OCI-LY7 (cell line): ENCODE results near the gene CAPSL. TPM values are rescaled to one million over a fixed set of nuclear protein-coding genes. Genes with fewer than 3 reads are reported as not detected.

Source experiments
- BruUV-seq: library from RNA; stranded (reverse); fragments of 400-500 nt; replicated peaks from 2 replicates; lab custom pipeline; 2021; lab: Mats Ljungman, UMichigan
- CTCF ChIA-PET: fragments of 300-600 bp; sonication (Branson Sonifier 250); formaldehyde crosslinking; loops from one replicate; lab custom pipeline; 2022; ENCODE audit warnings: antibody characterized with exemption; ENCODE audit not compliant: unreplicated experiment; lab: Charles Lee
- POLR2A ChIA-PET: fragments of 300-600 bp; sonication (Branson Sonifier 250); formaldehyde crosslinking; loops from one replicate; lab custom pipeline; 2022; ENCODE audit warnings: antibody characterized with exemption; lab: Charles Lee
- DNase-seq: peaks from one replicate; pipeline ENCODE4 v3.0.0-alpha.2; 2015; ENCODE audit warnings: low spot score
- H2AFZ ChIP-seq: fragments of 200-600 bp; sonication (generic), shearing (Covaris generic); 2 replicates; pipeline ENCODE4 v1.6.1; 2014; ENCODE audit warnings: mild to moderate bottlenecking, antibody characterized with exemption, low read length, moderate library complexity
- H3K27ac ChIP-seq: fragments of 200-600 bp; sonication (generic); 2 replicates; pipeline ENCODE4 v1.5.1; 2014; ENCODE audit warnings: mixed run types, low read depth, mild to moderate bottlenecking, moderate library complexity, low read length, inconsistent platforms; ENCODE audit not compliant: poor library complexity, severe bottlenecking
- H3K36me3 ChIP-seq: fragments of 200-600 bp; sonication (generic); 2 replicates; pipeline ENCODE4 v1.6.1; 2014; ENCODE audit warnings: mild to moderate bottlenecking, antibody characterized with exemption, low read length, moderate library complexity, mixed read lengths; ENCODE audit not compliant: insufficient read depth
- H3K4me1 ChIP-seq: fragments of 200-600 bp; sonication (generic); 2 replicates; pipeline ENCODE4 v1.5.1; 2014; ENCODE audit warnings: mild to moderate bottlenecking, low read length; ENCODE audit not compliant: insufficient read depth, poor library complexity, severe bottlenecking
- H3K4me2 ChIP-seq: fragments of 200-600 bp; sonication (generic); 2 replicates; pipeline ENCODE4 v1.6.1; 2014; ENCODE audit warnings: mild to moderate bottlenecking, low read length
- H3K4me3 ChIP-seq: fragments of 200-600 bp; sonication (generic); 2 replicates; pipeline ENCODE4 v1.5.1; 2014; ENCODE audit warnings: mild to moderate bottlenecking, low read depth, low read length; ENCODE audit not compliant: poor library complexity, severe bottlenecking
- H3K79me2 ChIP-seq: fragments of 200-600 bp; sonication (generic); 2 replicates; pipeline ENCODE4 v1.6.1; 2016; ENCODE audit warnings: low read depth, mild to moderate bottlenecking, low read length, moderate library complexity, mixed read lengths; ENCODE audit not compliant: insufficient read depth
- H3K9me2 ChIP-seq: fragments of 200-600 bp; sonication (generic); 2 replicates; pipeline ENCODE4 v1.6.1; 2016; ENCODE audit warnings: mild to moderate bottlenecking, low read length, mixed read lengths; ENCODE audit not compliant: insufficient read depth
- H3K9me3 ChIP-seq: fragments of 200-600 bp; sonication (generic); 2 replicates; pipeline ENCODE4 v1.6.1; 2014; ENCODE audit warnings: mild to moderate bottlenecking, mixed run types, low read length, mixed read lengths
- H4K20me1 ChIP-seq: fragments of 200-600 bp; sonication (generic); 2 replicates; pipeline ENCODE4 v1.6.1; 2014; ENCODE audit warnings: mild to moderate bottlenecking, antibody characterized with exemption, low read length, moderate library complexity, mixed read lengths; ENCODE audit not compliant: insufficient read depth
- EZH2phosphoT487 ChIP-seq: fragments of 200-600 bp; sonication (generic); IDR thresholded peaks from 2 replicates; pipeline ENCODE4 v1.6.1; 2018; ENCODE audit warnings: low read depth, borderline replicate concordance, mild to moderate bottlenecking, mixed run types, antibody characterized with exemption, low read length, moderate library complexity, mixed read lengths
- intact Hi-C: fragments of 100-400 bp; cut with micrococcal nuclease; formaldehyde crosslinking; loops from one replicate; pipeline ENCODE4 v1.10.0; 2022; ENCODE audit not compliant: unreplicated experiment
- small RNA-seq: library from RNA; depleted of rRNA; stranded (forward); fragments of <200 nt; gene quantifications from one replicate; pipeline ENCODE3, GENCODE V24; 2014
- total RNA-seq, 2 experiments: library from RNA; depleted of rRNA in 1 of 2; stranded (reverse); fragments of >200 nt in 1 of 2; shearing (Covaris generic) in 1 of 2; gene quantifications; 2 replicates each; pipeline ENCODE4 v1.2.3, GENCODE V29; 2014 to 2022
- TF ChIP-seq, protein P1 (sequence below): fragments of 200-600 bp; sonication (generic); conservative IDR thresholded peaks from 2 replicates; pipeline ENCODE4 v1.5.1; 2014; ENCODE audit warnings: mild to moderate bottlenecking, antibody characterized with exemption, low read length, moderate library complexity, mixed read lengths

Gene CAPSL
- total RNA-seq, 2 experiments from 2014 or later, result 4.7 TPM; not detected in 1

DNA sequence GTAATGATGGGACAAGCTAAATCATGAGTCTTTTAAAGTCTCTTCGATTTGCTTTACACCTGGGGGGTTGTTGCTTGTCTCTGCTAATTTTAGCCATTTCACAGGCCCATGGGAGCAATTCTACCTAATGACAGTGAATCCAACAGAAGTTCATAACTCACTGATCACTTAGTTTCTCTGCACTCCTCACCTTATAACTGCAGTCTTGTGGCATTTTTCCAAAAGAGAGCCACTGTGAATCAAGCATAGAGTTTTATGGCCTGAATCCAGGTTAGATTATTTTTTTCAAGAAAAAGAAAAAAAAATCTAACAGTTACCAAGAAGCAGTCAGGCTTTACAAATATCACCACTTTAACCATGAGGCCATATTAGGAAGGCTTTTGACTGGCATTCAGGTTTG lies 83.2 kb downstream of the CAPSL start:
- no TSS peak for BruUV-seq
- no peak for TF ChIP-seq EZH2phosphoT487
- TF ChIP-seq, protein P1, sequence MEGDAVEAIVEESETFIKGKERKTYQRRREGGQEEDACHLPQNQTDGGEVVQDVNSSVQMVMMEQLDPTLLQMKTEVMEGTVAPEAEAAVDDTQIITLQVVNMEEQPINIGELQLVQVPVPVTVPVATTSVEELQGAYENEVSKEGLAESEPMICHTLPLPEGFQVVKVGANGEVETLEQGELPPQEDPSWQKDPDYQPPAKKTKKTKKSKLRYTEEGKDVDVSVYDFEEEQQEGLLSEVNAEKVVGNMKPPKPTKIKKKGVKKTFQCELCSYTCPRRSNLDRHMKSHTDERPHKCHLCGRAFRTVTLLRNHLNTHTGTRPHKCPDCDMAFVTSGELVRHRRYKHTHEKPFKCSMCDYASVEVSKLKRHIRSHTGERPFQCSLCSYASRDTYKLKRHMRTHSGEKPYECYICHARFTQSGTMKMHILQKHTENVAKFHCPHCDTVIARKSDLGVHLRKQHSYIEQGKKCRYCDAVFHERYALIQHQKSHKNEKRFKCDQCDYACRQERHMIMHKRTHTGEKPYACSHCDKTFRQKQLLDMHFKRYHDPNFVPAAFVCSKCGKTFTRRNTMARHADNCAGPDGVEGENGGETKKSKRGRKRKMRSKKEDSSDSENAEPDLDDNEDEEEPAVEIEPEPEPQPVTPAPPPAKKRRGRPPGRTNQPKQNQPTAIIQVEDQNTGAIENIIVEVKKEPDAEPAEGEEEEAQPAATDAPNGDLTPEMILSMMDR, result no peak
- H3K4me1 ChIP-seq, result peaks cover 71% of the 10 kb centered on the region
- ChIA-PET CTCF (interaction anchor here (0.9 kb wide), 1 partner anchor 28 kb away, joined by 3 read pairs; no protein-coding TSS in a partner anchor), POLR2A (interaction anchor here (1.3 to 8.2 kb wide), 3 partner anchors 26 to 49 kb away, joined by 4 to 52 read pairs (median 4); no protein-coding TSS in a partner anchor)
- H3K79me2 ChIP-seq, result peaks cover 48% of the 10 kb centered on the region
- no peaks in the 10 kb centered on the region for H3K9me2 ChIP-seq
- intact Hi-C loops, result no loop called here
- peak overlapping the region; percentile 91 for H3K4me2 ChIP-seq
- peaks cover 15% of the 10 kb centered on the region for H3K36me3 ChIP-seq
- no peaks in the 10 kb centered on the region for H4K20me1 ChIP-seq
- H3K9me3 ChIP-seq, result no peaks in the 10 kb centered on the region
- H3K27ac ChIP-seq, result peak overlapping the region; percentile 72
- no peak overlapping the region for H3K4me3 ChIP-seq
- H2AFZ ChIP-seq, result peak overlapping the region; percentile 95; the same call in 1 of the 2 replicates
- DNase-seq, result no peak

Small RNA genes within 50 kb of the gene (small RNA-seq; reads per million reads assigned to genes)
- not detected for gene AC112204.1

Other genes starting within 250 kb of the CAPSL start
- 59.9 and 62.2 TPM in 2 replicates for gene IL7R, start 81.7 kb downstream of the CAPSL start, total RNA-seq (2014; rRNA removed; shearing (Covaris generic))
- gene IL7R, start 81.7 kb downstream of the CAPSL start, total RNA-seq (2022), result 4.6 and 4.7 TPM in 2 replicates
- gene UGT3A1, start 52.8 kb upstream of the CAPSL start, total RNA-seq (2014; rRNA removed; shearing (Covaris generic)), result not detected in 2 replicates
- gene UGT3A1, start 52.8 kb upstream of the CAPSL start, total RNA-seq (2022), result not detected in 2 replicates
- 0.13 TPM in 1 of 2 replicates, not detected in the other for gene UGT3A2, start 128.3 kb upstream of the CAPSL start, total RNA-seq (2014; rRNA removed; shearing (Covaris generic))
- not detected in 2 replicates for gene UGT3A2, start 128.3 kb upstream of the CAPSL start, total RNA-seq (2022)
- 9.1 and 32.0 TPM in 2 replicates for gene LMBRD2, start 213.3 kb upstream of the CAPSL start, total RNA-seq (2014; rRNA removed; shearing (Covaris generic))
- gene LMBRD2, start 213.3 kb upstream of the CAPSL start, total RNA-seq (2022), result 18.3 and 23.2 TPM in 2 replicates
- gene SKP2, start 213.5 kb upstream of the CAPSL start, total RNA-seq (2014; rRNA removed; shearing (Covaris generic)), result 70.5 and 71.8 TPM in 2 replicates
- 74.0 and 81.1 TPM in 2 replicates for gene SKP2, start 213.5 kb upstream of the CAPSL start, total RNA-seq (2022)